OCI-M2 (cell line): ENCODE data around the gene NUP62CL.

Source experiments
- DNase-seq: peaks from one replicate; lab custom pipeline; 2025; ENCODE audit not compliant: unreplicated experiment; lab: John Stamatoyannopoulos, UW

The NUP62CL gene

DNA sequence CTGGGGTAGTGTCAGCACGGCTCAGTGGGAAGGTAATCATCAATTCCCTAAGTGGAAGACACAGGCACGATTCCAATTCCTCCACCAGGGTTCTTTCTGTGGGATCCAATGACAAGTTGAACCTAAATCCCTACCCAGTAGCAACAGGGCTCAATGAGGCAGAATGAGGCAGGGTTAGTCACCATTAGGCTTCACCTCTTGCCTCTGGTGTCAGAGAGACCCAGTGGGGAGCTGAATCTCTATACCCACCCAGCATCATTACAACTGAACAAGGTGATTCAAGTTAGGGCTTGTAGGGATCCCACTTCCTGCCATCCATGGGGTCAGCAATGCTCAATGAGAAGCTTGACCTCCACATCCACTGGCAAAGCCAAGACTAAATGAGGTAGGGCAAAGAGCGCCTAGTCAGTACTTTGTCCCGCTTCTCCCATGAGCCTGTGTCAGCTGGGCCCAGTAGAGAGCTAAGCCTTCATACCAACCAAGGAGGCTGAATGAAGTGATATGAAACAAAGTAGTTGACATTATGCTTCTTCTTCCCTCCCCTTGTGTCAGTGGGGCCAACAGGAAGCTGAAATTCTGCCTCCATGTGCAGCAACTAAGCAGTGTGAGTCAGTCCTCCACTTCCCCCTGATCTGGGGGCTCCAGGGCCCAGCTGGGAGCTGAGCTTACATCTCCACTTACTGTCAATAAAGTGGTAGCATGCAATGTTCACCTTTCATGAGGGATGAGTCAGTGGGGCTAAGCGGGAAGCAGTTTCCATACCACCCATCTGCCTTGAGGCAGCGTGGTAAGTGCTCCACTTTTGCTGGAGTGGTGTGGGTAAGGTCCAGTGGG, 51.2 kb downstream of the NUP62CL start:
- no peak for DNase-seq

GRCh38 chrX:107153005-107153404, 53.2 kb downstream of the NUP62CL start:
- DNase-seq: no peak

GRCh38 chrX:107146670-107147069, 59.6 kb downstream of the NUP62CL start:
- no peak for DNase-seq

GRCh38 chrX:107135965-107136307, 70.3 kb downstream of the NUP62CL start:
- DNase-seq: no peak

DNA sequence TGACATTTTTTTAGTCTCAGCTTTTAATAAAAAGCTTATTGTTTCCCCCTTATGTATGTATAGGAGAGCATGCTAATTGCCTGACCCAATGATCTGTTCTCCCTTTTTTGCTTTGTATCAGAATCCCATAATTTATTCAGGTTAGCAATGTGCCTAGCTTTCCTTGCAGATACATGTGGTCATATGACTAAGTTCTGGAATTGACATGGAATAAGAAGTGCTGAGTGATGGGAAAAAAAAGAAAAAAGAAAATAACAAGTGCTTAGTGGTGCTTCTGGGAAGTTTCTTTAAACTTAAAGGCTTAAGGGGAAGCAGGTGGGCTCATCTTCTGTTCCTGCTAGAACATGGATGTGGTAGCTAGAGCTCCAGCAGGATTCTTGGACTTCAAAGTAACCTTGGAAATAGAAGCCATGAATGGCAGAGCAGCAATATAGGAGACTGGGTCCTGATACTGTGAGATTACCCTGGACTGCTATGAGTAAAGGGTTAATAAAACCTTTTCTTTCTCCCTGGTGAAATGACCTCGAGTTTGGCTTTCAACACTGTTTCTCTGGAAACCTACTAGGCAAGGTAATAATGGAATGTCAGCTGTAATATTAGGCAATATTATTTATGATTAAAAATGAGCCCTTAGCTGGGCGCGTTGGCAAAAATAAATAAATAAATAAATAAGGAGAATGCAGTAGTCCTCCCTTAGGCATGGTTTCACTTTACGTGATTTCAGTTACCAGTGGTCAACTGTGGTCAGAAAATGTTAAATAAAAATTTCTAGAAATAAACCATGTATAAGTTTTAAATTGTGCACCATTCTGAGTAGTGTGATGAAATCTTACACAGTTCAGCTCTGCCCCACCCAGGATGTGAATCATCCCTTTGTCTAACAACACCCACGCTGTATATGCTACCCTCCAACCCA, 70.9 kb downstream of the NUP62CL start:
- no peak for DNase-seq

DNA sequence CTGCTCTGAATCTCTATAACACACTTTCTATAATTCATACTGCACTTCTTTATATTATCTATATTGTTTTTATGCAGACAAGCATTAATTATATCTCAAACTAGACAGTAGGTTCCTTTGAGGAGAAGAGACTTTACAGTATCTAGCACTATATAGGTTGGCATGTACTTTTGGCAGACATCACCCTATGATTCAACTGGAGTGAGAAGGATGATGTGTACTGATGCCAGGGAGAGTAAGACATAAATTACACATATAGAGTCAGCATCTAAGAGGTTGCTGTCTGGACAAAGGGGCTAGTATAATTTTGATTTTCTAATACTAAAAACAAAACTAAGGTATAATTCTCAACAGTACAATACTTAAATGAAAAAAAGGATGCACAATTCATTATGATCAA, 82.5 kb downstream of the NUP62CL start:
- DNase-seq: no peak

DNA sequence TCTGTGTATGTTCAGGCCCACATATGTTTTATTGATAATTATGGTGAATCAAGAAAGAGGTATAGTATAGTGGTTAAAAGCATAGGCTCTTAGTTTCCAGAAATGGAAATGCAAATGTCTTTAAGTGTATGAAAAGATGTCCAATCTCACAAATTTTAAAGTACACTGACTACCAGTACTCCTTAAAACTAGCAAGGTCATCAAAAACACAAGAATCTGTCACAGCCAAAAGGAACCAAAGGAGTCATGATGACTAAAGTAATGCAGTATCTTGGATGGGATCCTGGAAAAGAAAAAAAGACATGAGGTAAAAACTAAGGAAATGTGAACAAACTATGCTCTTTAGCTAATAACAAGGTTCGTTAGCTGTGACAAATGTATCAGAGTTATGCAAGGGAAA, 87.0 kb downstream of the NUP62CL start:
- no peak for DNase-seq

- no peak for DNase-seq
These were observed 87.7 kb downstream of the NUP62CL start, which contains the start of gene RBM41 for GRCh38 chrX:107118322-107119147. Gene RBM41 (minus strand): TSS chrX:107118822. CDS start chrX:107118773, 49 bp downstream.

DNA sequence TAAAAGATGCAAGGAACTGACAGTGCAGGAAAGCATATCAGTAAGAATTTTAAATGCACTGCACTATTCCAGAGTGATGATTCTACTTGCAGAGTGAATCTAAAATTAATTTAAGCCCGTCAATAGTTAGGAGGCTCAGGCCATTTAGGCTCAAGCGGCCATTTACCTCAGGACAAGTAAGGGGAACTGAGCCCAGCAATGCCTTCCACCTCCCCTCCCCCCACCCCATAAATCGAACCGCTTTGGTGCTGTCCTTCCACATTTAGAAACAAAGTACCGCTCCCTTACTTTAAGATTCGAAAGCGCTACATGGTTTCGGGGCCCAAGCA, 88.3 kb downstream of the NUP62CL start:
- no peak for DNase-seq

DNA sequence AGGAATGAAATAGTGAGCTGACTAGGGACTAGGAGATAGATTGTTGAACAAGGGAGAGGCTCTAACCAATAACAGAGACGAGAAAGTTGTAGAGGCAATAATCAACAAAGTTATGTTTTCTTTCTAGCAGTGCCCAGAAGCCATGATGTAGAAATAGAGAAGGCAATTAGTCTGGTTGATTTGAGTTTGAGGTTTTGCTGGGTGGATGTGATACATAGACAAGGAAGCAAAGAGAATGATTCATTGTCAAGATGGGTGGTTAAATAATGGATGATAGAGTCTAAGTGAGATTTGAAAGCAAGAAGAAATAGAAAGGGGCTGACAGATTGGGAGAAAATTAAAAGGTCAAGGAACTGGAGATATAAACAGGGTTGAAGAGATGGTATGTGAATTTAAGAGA, 98.8 kb downstream of the NUP62CL start:
- DNase-seq: no peak

DNA sequence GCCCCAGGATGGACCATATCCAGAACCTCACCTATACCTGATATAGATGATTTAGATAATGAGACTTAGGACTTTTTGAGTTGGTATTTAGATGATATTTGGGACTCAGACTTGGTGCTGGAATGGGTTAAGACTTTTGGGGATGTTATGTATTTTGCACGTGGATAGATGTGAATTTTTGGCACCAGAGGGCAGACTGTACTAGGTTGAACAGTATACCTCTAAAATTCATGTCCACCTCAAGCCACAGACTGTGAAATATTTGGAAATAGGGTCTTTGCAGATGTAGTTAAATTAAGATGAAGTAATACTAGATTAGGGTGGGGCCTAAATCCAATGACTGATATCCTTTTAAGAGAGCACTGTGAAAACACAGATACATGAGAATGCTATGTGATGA, 103.3 kb downstream of the NUP62CL start:
- DNase-seq: no peak

GRCh38 chrX:107076158-107076557, 130.1 kb downstream of the NUP62CL start:
- DNase-seq: no peak
